Measurements from ENCODE around the gene FYCO1. TPM values are rescaled to one million over a fixed set of nuclear protein-coding genes. Genes with fewer than 3 reads are reported as not detected.

The FYCO1 gene
- total and polyA plus RNA-seq, 12 donors: 8.8 to 216 (median 143) TPM

- DNase-seq: peak in 1 of 2 donors; percentile 23
- intact Hi-C loops (cut with DNase I): loop anchor here in 1 of 10 donors (5.0 kb wide), 1 partner anchor 82 kb away; no protein-coding TSS in a partner anchor
Observed at GRCh38 chr3:45985532-45986302, 9.9 kb downstream of the FYCO1 start.

GRCh38 chr3:45984331-45985312 lies 11.0 kb downstream of the FYCO1 start:
- TF ChIP-seq CTCF (IDR thresholded peaks at IDR 0.05): no peak
- DNase-seq: no peak
- ATAC-seq: no peak
- Histone ChIP-seq H3K4me1 (peaks cover 39 to 96% (median 76%) of the 10 kb centered on the region in 9 donors), H3K27ac (peak overlapping the region; percentile 79 to 99 (median 92)), H3K9me3 (no peaks in the 10 kb centered on the region), H3K4me3 (no peak overlapping the region), H3K36me3 (peaks cover 0 to 57% (median 40%) of the 10 kb centered on the region in 9 donors), H3K27me3 (no peaks in the 10 kb centered on the region)
- WGBS, 2 donors: 63 to 70% methylated on average over 8 of the region's 8 CpGs
- intact Hi-C loops (cut with DNase I): loop anchor here in 2 of 10 donors (5.0 kb wide), 2 partner anchors 42 to 83 kb away; partner anchors contain the start of gene CXCR6 (in 1 of the 2)

More at GRCh38 chr3:45985532-45986302, 9.9 kb downstream of the FYCO1 start:
- TF ChIP-seq CTCF (IDR thresholded peaks at IDR 0.05): no peak
- H3K4me1 ChIP-seq: peaks cover 39 to 100% (median 87%) of the 10 kb centered on the region in 9 donors
- no peaks in the 10 kb centered on the region for H3K27me3 ChIP-seq
- ATAC-seq: peak; percentile 50 to 80 (median 72)
- no peaks in the 10 kb centered on the region for H3K9me3 ChIP-seq
- H3K4me3 ChIP-seq: no peak overlapping the region
- H3K36me3 ChIP-seq: peaks cover 0 to 46% (median 29%) of the 10 kb centered on the region in 9 donors
- 31 to 46% methylated on average over 13 of the region's 13 CpGs for WGBS, 2 donors
- H3K27ac ChIP-seq: peak overlapping the region; percentile 79 to 99 (median 92)

- no peak for TF ChIP-seq CTCF (IDR thresholded peaks at IDR 0.05)
- Histone ChIP-seq H3K4me3 (no peak overlapping the region), H3K36me3 (peaks cover 0 to 64% (median 46%) of the 10 kb centered on the region in 9 donors), H3K27me3 (no peaks in the 10 kb centered on the region), H3K27ac (peak overlapping the region in 9 of 10 donors; percentile 9 to 99 (median 94)), H3K9me3 (no peaks in the 10 kb centered on the region), H3K4me1 (peaks cover 35 to 92% (median 67%) of the 10 kb centered on the region in 9 donors)
- DNase-seq (no peak), ATAC-seq (no peak)
- intact Hi-C loops (cut with DNase I): loop anchor here in 1 of 10 donors (5.0 kb wide), 1 partner anchor 41 kb away; the partner anchor contains the start of gene CXCR6
- 62 to 69% methylated on average over 3 of the region's 3 CpGs for WGBS, 2 donors
Observed at GRCh38 chr3:45983770-45984169, 11.9 kb downstream of the FYCO1 start.
